Measurements from ENCODE around the gene PLEKHG7.

The PLEKHG7 gene

GRCh38 chr12:92753976-92754885, 51.4 kb downstream of the PLEKHG7 start:
- no peak for DNase-seq (ENCODE audit: low read depth, low spot score)
- H3K9ac ChIP-seq (ENCODE audit: insufficient read length) = no peak overlapping the region
- TF ChIP-seq EZH2 (IDR thresholded peaks at IDR 0.05) = no peak
- TF ChIP-seq FOXP2 (optimal IDR thresholded peaks at IDR 0.05; ENCODE audit: control extremely low read depth, extremely low read length, insufficient read depth) = no peak
- TF ChIP-seq POLR2AphosphoS5 (IDR thresholded peaks at IDR 0.05; ENCODE audit: borderline replicate concordance, low read depth, low read length) = no peak
- H3K4me3 ChIP-seq = no peak overlapping the region
- H3K9me3 ChIP-seq (ENCODE audit: low read depth, low read length) = no peaks in the 10 kb centered on the region
- no peak overlapping the region for H3K27ac ChIP-seq
- no peaks in the 10 kb centered on the region for H3K36me3 ChIP-seq (ENCODE audit: insufficient read depth, low read length)

- Histone ChIP-seq H3K27ac (no peak overlapping the region), H3K9me3 (ENCODE audit: low read depth, low read length) (no peaks in the 10 kb centered on the region), H3K4me3 (no peak overlapping the region), H3K9ac (ENCODE audit: insufficient read length) (no peak overlapping the region), H3K36me3 (ENCODE audit: insufficient read depth, low read length) (no peaks in the 10 kb centered on the region)
- DNase-seq (ENCODE audit: low read depth, low spot score) = no peak
- TF ChIP-seq FOXP2 (optimal IDR thresholded peaks at IDR 0.05; ENCODE audit: control extremely low read depth, extremely low read length, insufficient read depth) (no peak), EZH2 (IDR thresholded peaks at IDR 0.05) (no peak), POLR2AphosphoS5 (IDR thresholded peaks at IDR 0.05; ENCODE audit: borderline replicate concordance, low read depth, low read length) (no peak)
Measured at GRCh38 chr12:92756898-92757596, 54.3 kb downstream of the PLEKHG7 start.

- DNase-seq (ENCODE audit: low read depth, low spot score) = no peak
Measured at GRCh38 chr12:92757597-92758121, 54.9 kb downstream of the PLEKHG7 start.

GRCh38 chr12:92759634-92760268, 57.0 kb downstream of the PLEKHG7 start:
- Histone ChIP-seq H3K27ac (no peak overlapping the region), H3K4me3 (no peak overlapping the region), H3K36me3 (ENCODE audit: insufficient read depth, low read length) (no peaks in the 10 kb centered on the region), H3K9me3 (ENCODE audit: low read depth, low read length) (no peaks in the 10 kb centered on the region), H3K9ac (ENCODE audit: insufficient read length) (no peak overlapping the region)
- DNase-seq (ENCODE audit: low read depth, low spot score) = no peak
- TF ChIP-seq POLR2AphosphoS5 (IDR thresholded peaks at IDR 0.05; ENCODE audit: borderline replicate concordance, low read depth, low read length) (no peak), EZH2 (IDR thresholded peaks at IDR 0.05) (no peak), FOXP2 (optimal IDR thresholded peaks at IDR 0.05; ENCODE audit: control extremely low read depth, extremely low read length, insufficient read depth) (no peak)

More at GRCh38 chr12:92757597-92758121, 54.9 kb downstream of the PLEKHG7 start:
- H3K9me3 ChIP-seq (ENCODE audit: low read depth, low read length) = no peaks in the 10 kb centered on the region
- H3K36me3 ChIP-seq (ENCODE audit: insufficient read depth, low read length) = no peaks in the 10 kb centered on the region
- TF ChIP-seq POLR2AphosphoS5 (IDR thresholded peaks at IDR 0.05; ENCODE audit: borderline replicate concordance, low read depth, low read length) (no peak), FOXP2 (optimal IDR thresholded peaks at IDR 0.05; ENCODE audit: control extremely low read depth, extremely low read length, insufficient read depth) (no peak), EZH2 (IDR thresholded peaks at IDR 0.05) (no peak)
- H3K9ac ChIP-seq (ENCODE audit: insufficient read length) = no peak overlapping the region
- no peak overlapping the region for H3K4me3 ChIP-seq
- no peak overlapping the region for H3K27ac ChIP-seq

- H3K4me3 ChIP-seq = no peak overlapping the region
- no peaks in the 10 kb centered on the region for H3K9me3 ChIP-seq (ENCODE audit: low read depth, low read length)
- TF ChIP-seq POLR2AphosphoS5 (IDR thresholded peaks at IDR 0.05; ENCODE audit: borderline replicate concordance, low read depth, low read length) = no peak
- no peak for TF ChIP-seq FOXP2 (optimal IDR thresholded peaks at IDR 0.05; ENCODE audit: control extremely low read depth, extremely low read length, insufficient read depth)
- TF ChIP-seq EZH2 (IDR thresholded peaks at IDR 0.05) = no peak
- H3K36me3 ChIP-seq (ENCODE audit: insufficient read depth, low read length) = no peaks in the 10 kb centered on the region
- no peak overlapping the region for H3K9ac ChIP-seq (ENCODE audit: insufficient read length)
- H3K27ac ChIP-seq = no peak overlapping the region
- no peak for DNase-seq (ENCODE audit: low read depth, low spot score)
Measured at GRCh38 chr12:92762773-92763172, 60.0 kb downstream of the PLEKHG7 start.

- TF ChIP-seq FOXP2 (optimal IDR thresholded peaks at IDR 0.05; ENCODE audit: control extremely low read depth, extremely low read length, insufficient read depth) (no peak), POLR2AphosphoS5 (IDR thresholded peaks at IDR 0.05; ENCODE audit: borderline replicate concordance, low read depth, low read length) (no peak), EZH2 (IDR thresholded peaks at IDR 0.05) (no peak)
- Histone ChIP-seq H3K9ac (ENCODE audit: insufficient read length) (no peak overlapping the region), H3K27ac (no peak overlapping the region), H3K4me3 (no peak overlapping the region), H3K9me3 (ENCODE audit: low read depth, low read length) (no peaks in the 10 kb centered on the region), H3K36me3 (ENCODE audit: insufficient read depth, low read length) (no peaks in the 10 kb centered on the region)
- no peak for DNase-seq (ENCODE audit: low read depth, low spot score)
Measured at GRCh38 chr12:92764831-92765230, 62.0 kb downstream of the PLEKHG7 start.

GRCh38 chr12:92765871-92766270, 63.1 kb downstream of the PLEKHG7 start:
- no peak overlapping the region for H3K9ac ChIP-seq (ENCODE audit: insufficient read length)
- no peaks in the 10 kb centered on the region for H3K36me3 ChIP-seq (ENCODE audit: insufficient read depth, low read length)
- no peak overlapping the region for H3K4me3 ChIP-seq
- H3K9me3 ChIP-seq (ENCODE audit: low read depth, low read length) = no peaks in the 10 kb centered on the region
- no peak for TF ChIP-seq POLR2AphosphoS5 (IDR thresholded peaks at IDR 0.05; ENCODE audit: borderline replicate concordance, low read depth, low read length)
- DNase-seq (ENCODE audit: low read depth, low spot score) = no peak
- H3K27ac ChIP-seq = no peak overlapping the region
